Right lobe of liver (tissue), 6 donors: ENCODE results near the gene PDE4B. TPM values are rescaled to one million over a fixed set of nuclear protein-coding genes. Genes with fewer than 3 reads are reported as not detected.

Experiments
- ATAC-seq, 4 donors: fragments of 200-7000 bp; cut with Tn5 transposase; one replicate each; pipeline ENCODE4 v1.9.1; 2020; ENCODE audit warnings: mild to moderate bottlenecking in 4 of 4, moderate library complexity in 4 of 4
- DNase-seq, 3 donors: peaks; one replicate each; pipeline ENCODE4 v3.0.0-alpha.2; 2020
- H3K27ac ChIP-seq, 3 donors: fragments of 200-600 bp; one replicate each; pipeline ENCODE4 v1.8.0; 2022
- H3K27me3 ChIP-seq, 2 donors: fragments of 200-600 bp; one replicate each; pipeline ENCODE4 v1.8.0; 2022
- H3K36me3 ChIP-seq, 4 donors: fragments of 200-600 bp; sonication (generic) in 1 of 4; one replicate each; pipeline versions ENCODE4 v1.5.1 to v1.8.0; 2017 to 2022; ENCODE audit warnings: control low read depth in 1 of 4
- H3K4me1 ChIP-seq, 4 donors: fragments of 200-600 bp; sonication (generic) in 1 of 4; one replicate each; pipeline versions ENCODE4 v1.5.1 to v1.8.0; 2017 to 2022; ENCODE audit warnings: control low read depth in 1 of 4
- H3K4me3 ChIP-seq, 3 donors: fragments of 200-600 bp; one replicate each; pipeline ENCODE4 v1.8.0; 2022
- H3K9me3 ChIP-seq, 4 donors: fragments of 200-600 bp; sonication (generic) in 1 of 4; one replicate each; pipeline versions ENCODE4 v1.5.1 to v1.8.0; 2017 to 2022; ENCODE audit warnings: control low read depth in 1 of 4
- POLR2A ChIP-seq: fragments of 450-650 bp; IDR thresholded peaks from one replicate; pipeline ENCODE4 v1.6.1; 2017; ENCODE audit warnings: antibody characterized with exemption, mild to moderate bottlenecking
- WGBS: methylation state at CpG from one replicate; pipeline ENCODE4 v1.1.6; 2018; ENCODE audit warnings: low coverage, low lambda C conversion rate; ENCODE audit not compliant: insufficient coverage; ENCODE audit errors: missing lambda C conversion rate; 5-methylcytosine and 5-hydroxymethylcytosine counted together
- intact Hi-C, 2 donors: fragments of 100-400 bp; cut with DNase I; formaldehyde crosslinking; loops; one replicate each; pipeline versions ENCODE4 v1.11.2 to v1.14.1; 2022
- total RNA-seq, 6 experiments: library from RNA; depleted of rRNA in 2 of 6; stranded (reverse); fragments of >200 nt in 2 of 6; fragmentation: NEBNext Ultra II Directional in 3 of 6; extraction: Animal tissue kit (Norgen Biotek cat#: 25700) in 3 of 6; gene quantifications; one replicate each; pipeline versions ENCODE4 v1.1.0 to v1.2.4, GENCODE V29; 2016 to 2023
- TF ChIP-seq, protein P1 (sequence below), 4 donors: fragments of 200-600 bp in 3 of 4; fragments of 450-650 bp in 1 of 4; IDR thresholded peaks; one replicate each; pipeline versions ENCODE4 v1.5.1 to v1.8.0; 2016 to 2022; ENCODE audit warnings: antibody characterized with exemption in 4 of 4, mild to moderate bottlenecking in 2 of 4
- donor health status: DM: no; HTN: yes; CAD: no.
- donor health status: DM: no; HTN: no; CAD: no.
- donor health status: DM: no; HTN: no; CAD: no.
- donor health status: DM: no; HTN: yes; CAD: no.
- donor health status: DM: no; HTN: yes; CAD: no.

PDE4B gene
- total RNA-seq, 6 experiments from 2014 or later, result 1.4 to 6.4 (median 2.4) TPM

- no peak overlapping the region for H3K27ac ChIP-seq
- TF ChIP-seq POLR2A, result no peak
- TF ChIP-seq, protein P1, sequence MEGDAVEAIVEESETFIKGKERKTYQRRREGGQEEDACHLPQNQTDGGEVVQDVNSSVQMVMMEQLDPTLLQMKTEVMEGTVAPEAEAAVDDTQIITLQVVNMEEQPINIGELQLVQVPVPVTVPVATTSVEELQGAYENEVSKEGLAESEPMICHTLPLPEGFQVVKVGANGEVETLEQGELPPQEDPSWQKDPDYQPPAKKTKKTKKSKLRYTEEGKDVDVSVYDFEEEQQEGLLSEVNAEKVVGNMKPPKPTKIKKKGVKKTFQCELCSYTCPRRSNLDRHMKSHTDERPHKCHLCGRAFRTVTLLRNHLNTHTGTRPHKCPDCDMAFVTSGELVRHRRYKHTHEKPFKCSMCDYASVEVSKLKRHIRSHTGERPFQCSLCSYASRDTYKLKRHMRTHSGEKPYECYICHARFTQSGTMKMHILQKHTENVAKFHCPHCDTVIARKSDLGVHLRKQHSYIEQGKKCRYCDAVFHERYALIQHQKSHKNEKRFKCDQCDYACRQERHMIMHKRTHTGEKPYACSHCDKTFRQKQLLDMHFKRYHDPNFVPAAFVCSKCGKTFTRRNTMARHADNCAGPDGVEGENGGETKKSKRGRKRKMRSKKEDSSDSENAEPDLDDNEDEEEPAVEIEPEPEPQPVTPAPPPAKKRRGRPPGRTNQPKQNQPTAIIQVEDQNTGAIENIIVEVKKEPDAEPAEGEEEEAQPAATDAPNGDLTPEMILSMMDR (IDR thresholded peaks at IDR 0.05), result no peak
- intact Hi-C loops, result no loop called here
- no peak for ATAC-seq
- no peak overlapping the region for H3K4me3 ChIP-seq
- no peak for DNase-seq
- no peaks in the 10 kb centered on the region for H3K4me1 ChIP-seq
- no peaks in the 10 kb centered on the region for H3K9me3 ChIP-seq
- H3K36me3 ChIP-seq, result no peaks in the 10 kb centered on the region
- H3K27me3 ChIP-seq, result no peaks in the 10 kb centered on the region
These were observed 493.6 kb downstream of the PDE4B start for GRCh38 chr1:66286307-66286706.

DNA sequence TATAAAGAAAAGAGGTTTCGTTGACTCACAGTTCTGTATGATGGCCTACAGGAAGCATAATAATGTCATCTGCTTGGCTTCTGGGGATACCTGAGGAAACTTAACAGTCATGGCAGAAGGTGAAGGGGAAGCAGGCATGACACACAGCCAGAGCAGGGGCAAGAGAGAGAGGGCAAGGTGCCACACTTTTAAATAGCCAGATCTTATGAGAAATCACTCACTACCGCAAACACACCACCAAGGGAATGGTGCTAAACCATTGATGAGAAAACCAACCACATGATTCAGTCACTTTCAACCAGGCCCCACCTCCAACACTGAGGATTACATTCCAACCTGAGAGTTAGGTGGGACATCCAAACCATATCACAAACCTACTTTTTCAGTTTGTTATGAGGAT is 495.4 kb downstream of the PDE4B start:
- ATAC-seq, result no peak
- no peak overlapping the region for H3K27ac ChIP-seq
- no peak for DNase-seq
- H3K4me1 ChIP-seq, result no peaks in the 10 kb centered on the region
- H3K9me3 ChIP-seq, result no peaks in the 10 kb centered on the region
- intact Hi-C loops, result no loop called here
- H3K4me3 ChIP-seq, result no peak overlapping the region
- H3K27me3 ChIP-seq, result no peaks in the 10 kb centered on the region
- H3K36me3 ChIP-seq, result no peaks in the 10 kb centered on the region
- TF ChIP-seq POLR2A, result no peak
- TF ChIP-seq, protein P1 (IDR thresholded peaks at IDR 0.05), result no peak
- WGBS, result 95% methylated on average over 2 of the region's 2 CpGs

GRCh38 chr1:66290761-66291530 is 498.3 kb downstream of the PDE4B start:
- TF ChIP-seq POLR2A, result no peak
- TF ChIP-seq, protein P1 (IDR thresholded peaks at IDR 0.05), result no peak
- no peaks in the 10 kb centered on the region for H3K36me3 ChIP-seq
- intact Hi-C loops, result no loop called here
- no peak for DNase-seq
- no peak overlapping the region for H3K4me3 ChIP-seq
- no peaks in the 10 kb centered on the region for H3K27me3 ChIP-seq
- H3K4me1 ChIP-seq, result no peaks in the 10 kb centered on the region
- H3K9me3 ChIP-seq, result no peaks in the 10 kb centered on the region
- H3K27ac ChIP-seq, result no peak overlapping the region
- WGBS, result 67% methylated on average over 1 of the region's 1 CpG
- ATAC-seq, result no peak

- Histone ChIP-seq H3K4me1 (no peaks in the 10 kb centered on the region), H3K36me3 (no peaks in the 10 kb centered on the region), H3K27ac (no peak overlapping the region), H3K27me3 (no peaks in the 10 kb centered on the region), H3K4me3 (no peak overlapping the region), H3K9me3 (no peaks in the 10 kb centered on the region)
- WGBS, result 56% methylated on average over 1 of the region's 1 CpG
- TF ChIP-seq, protein P1 (IDR thresholded peaks at IDR 0.05), result no peak
- no peak for TF ChIP-seq POLR2A
- ATAC-seq, result peak in 2 of 4 donors; percentile 35 to 51
- DNase-seq, result no peak
- intact Hi-C loops, result no loop called here
These were observed 498.8 kb downstream of the PDE4B start for GRCh38 chr1:66291531-66291864.

DNA sequence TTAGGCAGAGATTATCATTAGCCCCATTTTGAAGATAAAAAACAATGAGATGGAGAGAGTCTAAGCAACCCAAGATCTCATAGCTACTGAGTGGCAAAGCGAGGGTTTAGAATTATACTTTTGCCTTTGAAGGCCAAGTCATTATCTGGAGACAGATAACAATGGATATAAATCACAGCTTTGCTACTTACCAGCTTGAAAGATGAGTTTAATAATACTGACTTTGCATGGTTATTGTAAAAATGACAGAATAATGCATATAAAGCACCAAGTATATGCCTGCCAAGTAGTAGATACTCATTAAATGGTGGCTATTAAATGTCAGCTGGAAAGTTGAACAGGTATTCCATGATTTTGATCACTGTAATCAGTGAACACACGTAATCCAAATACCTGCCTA is 499.6 kb downstream of the PDE4B start:
- intact Hi-C loops, result no loop called here
- DNase-seq, result no peak
- Histone ChIP-seq H3K27me3 (no peaks in the 10 kb centered on the region), H3K36me3 (no peaks in the 10 kb centered on the region), H3K9me3 (no peaks in the 10 kb centered on the region), H3K4me3 (no peak overlapping the region), H3K27ac (no peak overlapping the region), H3K4me1 (no peaks in the 10 kb centered on the region)
- ATAC-seq, result no peak
- TF ChIP-seq, protein P1 (IDR thresholded peaks at IDR 0.05), result no peak
- no peak for TF ChIP-seq POLR2A
- 91% methylated on average over 2 of the region's 2 CpGs for WGBS
